Stromal cell of bone marrow (primary cell): ENCODE results near the gene HNRNPC.
"Not testable (repeated sequence)": the region's sequence is repeated elsewhere in the genome, so short reads cannot be mapped to it uniquely, and the experiment has no call there.

Source experiments
- DNase-seq: peaks from one replicate; pipeline ENCODE4 v3.0.0-alpha.2; 2012; ENCODE audit warnings: low read depth

HNRNPC gene

DNA sequence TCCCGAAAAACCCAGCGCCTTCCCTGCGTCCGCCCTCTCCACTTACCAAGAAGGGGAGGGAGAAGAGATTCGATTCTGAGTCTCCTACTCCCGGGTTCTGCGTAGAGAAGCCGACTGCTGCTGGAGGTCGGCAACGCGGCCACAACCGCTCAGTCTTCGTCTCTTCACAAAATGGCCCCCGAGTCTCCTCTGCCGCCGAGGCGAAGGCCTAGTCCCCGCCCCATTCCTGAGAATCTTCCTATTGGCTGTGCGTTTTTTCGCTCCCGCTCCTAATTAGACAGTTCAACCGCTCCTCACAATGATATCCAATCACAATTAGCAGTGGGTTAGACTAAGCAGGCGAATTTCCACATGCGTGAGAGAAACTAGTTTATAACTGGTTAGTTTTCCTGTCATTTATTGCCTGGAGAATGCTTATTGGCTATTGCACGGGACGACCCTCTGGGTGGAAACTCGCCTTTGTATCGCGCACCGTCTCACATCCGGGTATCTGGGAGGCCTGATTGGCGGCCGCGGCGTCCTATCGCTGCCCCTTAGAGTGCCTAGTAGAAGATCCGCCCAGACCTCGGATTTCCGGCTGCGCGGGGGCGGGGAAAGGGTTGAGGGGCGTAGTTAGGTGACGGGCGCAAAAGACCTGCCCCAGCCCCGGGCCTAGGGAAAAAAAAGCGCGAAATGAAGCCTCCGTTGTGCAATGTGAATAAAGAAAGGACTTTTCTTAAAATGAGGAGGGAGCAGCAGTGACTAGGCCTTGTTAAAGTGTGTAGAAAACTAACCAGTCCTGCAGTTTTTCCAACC, at the start of gene HNRNPC:
Gene HNRNPC (minus strand): TSS at position 191 of the 795 bp plus-strand sequence. CDS start 35,249 bp downstream, outside the sequence.
- peak; percentile 100 for DNase-seq

DNA sequence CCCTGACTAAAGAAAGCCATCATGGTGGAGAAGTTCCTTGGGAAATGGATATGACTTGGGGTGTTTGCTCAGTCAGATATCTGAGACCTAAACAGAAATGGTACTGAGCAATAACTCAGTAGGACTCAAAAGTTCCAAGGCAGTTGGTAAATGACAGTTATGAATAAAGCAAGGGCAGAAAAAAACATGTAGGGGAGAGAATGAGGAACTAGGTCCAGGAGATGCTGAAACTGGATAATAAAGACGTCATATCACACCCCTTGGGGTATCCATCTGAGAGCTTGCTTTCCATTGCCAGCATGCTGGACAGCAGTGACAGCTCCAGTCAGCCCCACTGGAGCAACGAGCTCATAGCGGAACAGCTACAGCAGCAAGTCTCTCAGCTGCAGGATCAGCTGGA, 48.2 kb upstream of the HNRNPC start:
- no peak for DNase-seq

DNA sequence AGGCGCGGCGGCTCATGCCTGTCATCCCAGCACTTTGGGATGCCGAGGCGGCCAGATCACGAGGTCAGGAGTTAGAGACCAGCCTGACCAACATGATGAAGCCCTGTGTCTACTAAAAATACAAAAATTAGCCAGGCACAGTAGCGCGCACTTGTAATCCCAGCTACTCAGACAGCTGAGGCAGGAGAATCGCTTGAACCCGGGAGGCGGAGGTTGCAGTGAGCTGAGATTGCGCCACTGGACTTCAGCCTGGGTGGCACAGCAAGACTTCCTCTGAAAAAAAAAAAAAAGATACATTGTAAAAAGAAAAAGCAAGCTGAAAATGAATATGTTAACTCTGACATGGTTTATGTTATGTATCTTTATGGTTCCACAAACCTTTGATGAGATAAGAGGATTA, 44.3 kb upstream of the HNRNPC start:
- no peak for DNase-seq

DNA sequence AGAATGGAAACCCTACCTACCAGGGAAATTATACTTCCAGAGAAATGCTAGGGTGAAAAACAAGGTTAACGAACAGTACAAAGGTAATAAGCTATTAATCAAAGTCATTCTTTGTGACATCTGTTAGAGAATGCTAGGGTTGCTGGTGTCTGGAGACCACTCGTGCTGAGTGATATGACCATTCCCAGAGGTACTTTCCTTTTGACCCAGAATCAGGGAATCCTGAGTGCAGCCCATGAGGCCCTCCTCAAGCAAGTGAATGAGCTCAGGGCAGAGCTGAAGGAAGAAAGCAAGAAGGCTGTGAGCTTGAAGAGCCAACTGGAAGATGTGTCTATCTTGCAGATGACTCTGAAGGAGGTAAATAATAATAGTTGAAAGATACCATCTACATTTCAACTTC, 42.4 kb upstream of the HNRNPC start:
- no peak for DNase-seq

DNA sequence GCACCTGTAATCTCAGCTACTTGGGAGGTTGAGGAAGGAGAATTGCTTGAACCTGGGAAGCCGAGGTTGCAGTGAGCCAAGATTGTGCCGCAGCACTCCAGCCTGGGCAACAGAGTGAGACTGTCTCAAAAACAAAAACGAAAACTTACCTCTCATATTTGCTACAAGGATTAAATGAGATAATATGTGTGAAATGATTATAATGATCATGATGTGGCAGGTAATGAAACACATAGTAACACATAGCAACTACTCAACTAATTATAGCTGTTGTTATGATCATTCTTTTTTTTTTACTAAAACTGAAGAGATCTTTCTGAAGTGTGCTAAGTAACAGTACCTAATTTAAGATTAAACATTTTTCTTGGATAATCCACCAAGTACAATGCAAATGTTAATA, 40.7 kb upstream of the HNRNPC start:
- no peak for DNase-seq

- no peak for DNase-seq
These were observed 40.0 kb upstream of the HNRNPC start for GRCh38 chr14:21309238-21309636.

DNA sequence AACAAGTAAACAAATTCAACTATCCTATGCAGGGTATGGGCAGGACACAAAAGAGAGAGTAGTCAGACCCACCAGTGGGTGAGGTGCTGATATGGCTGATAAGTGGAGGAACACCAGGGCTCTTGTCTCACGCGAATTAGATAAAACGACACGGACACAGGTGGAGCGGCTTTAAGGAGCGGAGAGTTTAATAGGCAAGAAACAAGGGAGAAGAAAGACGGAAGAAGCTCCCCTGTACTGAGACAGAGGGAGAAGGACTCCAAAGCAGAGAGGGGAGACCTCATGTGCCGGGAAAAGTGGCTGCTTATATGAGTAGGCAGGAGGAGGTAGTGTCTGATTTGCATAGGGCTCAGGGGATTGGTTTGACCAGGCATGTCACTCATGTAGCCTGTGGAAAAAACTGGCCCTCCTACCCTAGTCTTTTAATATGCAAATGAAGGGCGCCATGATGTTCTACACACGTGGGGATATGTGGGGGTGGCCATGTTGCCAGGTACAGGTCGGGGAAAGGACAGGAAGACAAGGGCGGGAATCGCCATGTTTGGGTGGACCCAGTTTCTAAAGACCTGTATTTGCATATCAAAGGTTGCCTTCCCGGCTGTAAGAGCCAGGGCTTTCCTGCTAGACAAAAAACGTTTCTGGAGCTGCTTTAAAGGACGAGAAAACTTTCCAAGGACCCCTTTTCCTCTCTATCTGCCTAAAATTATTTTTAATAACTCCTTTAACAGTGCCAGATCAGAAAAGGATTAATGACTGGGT, 39.4 kb upstream of the HNRNPC start:
- DNase-seq = peak; percentile 9

DNA sequence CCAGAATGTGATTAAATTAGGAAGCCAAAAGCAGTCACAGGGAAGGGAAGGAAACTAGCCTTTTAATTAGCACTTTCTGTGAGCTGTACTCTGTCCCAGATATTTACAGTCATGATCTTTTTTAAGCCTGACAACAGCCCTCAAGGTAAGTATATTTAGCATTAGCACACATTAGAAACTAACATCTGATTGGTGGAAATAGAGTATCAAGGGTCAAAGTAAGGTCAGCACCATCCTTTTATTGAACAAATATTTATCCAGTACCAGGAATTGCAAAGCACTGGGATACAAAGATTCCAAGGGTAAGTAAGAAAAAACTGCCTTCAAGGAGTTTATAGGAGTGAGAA, 38.9 kb upstream of the HNRNPC start:
- no peak for DNase-seq

DNA sequence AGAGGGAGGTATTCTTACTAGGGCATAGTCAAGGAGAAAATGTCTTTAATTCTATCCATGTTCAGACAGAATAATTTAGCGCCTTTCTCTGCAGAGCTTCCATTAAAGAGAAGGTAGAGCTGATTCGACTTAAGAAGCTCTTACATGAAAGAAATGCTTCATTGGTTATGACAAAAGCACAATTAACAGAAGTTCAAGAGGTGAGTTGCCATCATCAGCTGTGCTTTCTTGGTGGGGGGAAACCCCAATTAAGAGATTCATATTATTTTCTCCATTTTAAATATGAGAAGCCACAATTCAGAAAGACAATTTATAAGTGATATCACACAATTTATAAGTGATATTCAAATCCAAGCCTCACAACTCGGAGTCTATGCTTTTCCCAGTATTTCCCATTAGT, 38.4 kb upstream of the HNRNPC start:
- no peak for DNase-seq

DNA sequence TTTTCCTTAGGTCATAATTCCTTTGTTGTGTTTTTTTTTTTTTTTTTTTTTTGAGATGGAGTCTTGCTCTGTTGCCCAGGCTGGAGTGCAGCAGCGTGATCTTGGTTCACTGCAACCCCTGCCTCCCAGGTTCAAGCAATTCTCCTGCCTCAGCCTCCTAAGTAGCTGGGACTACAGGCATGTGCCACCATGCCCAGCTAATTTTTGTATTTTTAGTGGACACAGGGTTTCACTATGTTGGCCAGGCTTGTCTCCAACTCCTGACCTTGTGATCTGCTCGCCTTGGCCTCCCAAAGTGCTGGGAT, 33.5 kb upstream of the HNRNPC start:
- not testable (repeated sequence) for DNase-seq

DNA sequence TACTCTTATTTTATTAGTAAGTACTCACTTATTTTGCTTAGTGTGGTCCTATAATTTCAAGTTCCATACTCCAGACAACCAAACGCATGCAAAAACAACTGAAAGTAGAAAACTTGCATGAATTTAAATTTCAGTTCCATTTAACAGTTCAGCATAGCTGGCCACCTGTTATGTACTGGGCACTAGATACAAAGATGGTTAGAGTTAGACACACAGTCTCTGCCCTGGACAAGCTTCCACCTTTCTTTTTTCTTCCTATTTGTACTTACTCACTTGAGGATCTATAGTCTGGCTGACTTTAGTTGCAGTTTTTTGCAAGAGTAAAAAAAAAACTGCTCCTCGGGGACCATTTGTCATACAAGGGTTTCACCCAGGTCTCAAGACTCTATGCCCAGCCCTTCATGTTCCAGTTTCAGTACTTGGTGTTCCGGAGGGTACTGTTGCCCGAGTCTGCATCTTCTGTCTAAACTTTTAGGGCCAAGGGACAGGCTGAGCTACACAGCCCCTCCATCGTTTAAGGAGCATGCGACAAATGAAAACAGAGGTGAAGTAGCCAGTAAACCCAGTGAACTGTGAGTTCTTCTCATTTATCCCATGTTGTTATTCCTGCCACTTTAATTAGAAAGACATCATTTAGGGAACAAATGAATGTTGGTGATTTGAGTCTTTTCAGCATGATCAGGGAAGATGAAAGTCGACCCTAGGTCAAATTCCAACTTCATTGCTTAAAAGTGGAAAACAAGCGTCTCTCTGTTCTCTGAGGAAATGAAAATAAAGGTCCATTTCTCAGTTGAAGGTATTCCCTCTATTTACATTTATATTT, 33.0 kb upstream of the HNRNPC start:
- no peak for DNase-seq

DNA sequence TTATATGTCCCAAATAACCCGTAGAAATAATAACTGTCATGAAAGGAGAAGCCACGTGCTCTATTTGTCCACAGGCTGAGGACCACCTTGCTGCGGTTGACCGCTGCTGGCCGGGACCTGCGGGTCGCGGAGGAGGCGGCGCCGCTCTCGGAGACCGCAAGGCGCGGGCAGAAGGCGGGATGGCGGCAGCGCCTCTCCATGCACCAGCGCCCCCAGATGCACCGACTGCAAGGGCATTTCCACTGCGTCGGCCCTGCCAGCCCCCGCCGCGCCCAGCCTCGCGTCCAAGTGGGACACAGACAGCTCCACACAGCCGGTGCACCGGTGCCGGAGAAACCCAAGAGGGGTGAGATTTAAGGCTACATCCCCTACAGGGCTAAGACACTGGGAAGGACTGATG, 31.6 kb upstream of the HNRNPC start:
- no peak for DNase-seq

GRCh38 chr14:21299562-21300130, 30.4 kb upstream of the HNRNPC start:
- no peak for DNase-seq

DNA sequence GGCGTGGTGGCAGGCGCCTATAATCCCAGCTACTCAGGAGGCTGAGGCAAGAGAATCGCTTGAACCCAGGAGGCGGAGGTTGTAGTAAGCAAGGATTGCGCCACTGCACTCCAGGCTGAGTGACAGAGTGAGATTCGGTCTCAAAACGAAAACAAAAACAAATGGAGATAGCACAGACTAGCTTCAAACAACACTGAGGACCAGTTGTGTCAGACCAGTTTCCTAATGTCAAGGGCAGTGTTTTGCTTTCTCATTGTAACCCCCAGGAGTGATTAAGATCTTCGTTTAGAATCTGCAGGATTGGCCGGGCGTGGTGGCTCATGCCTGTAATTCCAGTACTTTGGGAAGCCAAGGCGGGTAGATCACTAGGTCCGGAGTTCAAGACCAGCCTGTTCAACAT, 29.1 kb upstream of the HNRNPC start:
- DNase-seq = no peak

- DNase-seq = not testable (repeated sequence)
These were observed 24.8 kb upstream of the HNRNPC start for GRCh38 chr14:21294026-21294425.

- DNase-seq = no peak
These were observed 17.9 kb upstream of the HNRNPC start for GRCh38 chr14:21287168-21287567.

DNA sequence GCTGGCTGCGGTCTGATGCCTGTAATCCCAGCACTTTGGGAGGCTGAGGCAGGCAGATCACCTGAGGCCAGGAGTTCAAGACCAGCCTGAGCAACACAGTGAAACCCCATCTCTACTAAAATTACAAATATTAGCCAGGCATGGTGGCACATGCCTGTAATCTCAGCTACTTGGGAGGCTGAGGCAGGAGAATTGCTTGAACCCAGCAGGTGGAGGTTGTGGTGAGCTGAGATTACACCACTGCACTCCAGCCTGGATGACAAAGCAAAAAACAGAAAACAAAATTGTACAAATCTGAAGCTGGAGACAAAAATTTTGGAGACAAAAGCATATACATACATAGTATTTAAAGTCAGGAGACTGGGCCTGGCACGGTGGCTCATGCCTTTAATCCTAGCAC, 17.3 kb upstream of the HNRNPC start:
- DNase-seq = not testable (repeated sequence)

- DNase-seq = not testable (repeated sequence)
These were observed 12.7 kb upstream of the HNRNPC start for GRCh38 chr14:21281917-21282316.

GRCh38 chr14:21279783-21280182, 10.5 kb upstream of the HNRNPC start, which contains the start of gene RPGRIP1:
Gene RPGRIP1, plus strand, starts transcription at chr14:21280083. Its CDS starts 7,894 bp downstream, at chr14:21287977.
- DNase-seq = no peak

DNA sequence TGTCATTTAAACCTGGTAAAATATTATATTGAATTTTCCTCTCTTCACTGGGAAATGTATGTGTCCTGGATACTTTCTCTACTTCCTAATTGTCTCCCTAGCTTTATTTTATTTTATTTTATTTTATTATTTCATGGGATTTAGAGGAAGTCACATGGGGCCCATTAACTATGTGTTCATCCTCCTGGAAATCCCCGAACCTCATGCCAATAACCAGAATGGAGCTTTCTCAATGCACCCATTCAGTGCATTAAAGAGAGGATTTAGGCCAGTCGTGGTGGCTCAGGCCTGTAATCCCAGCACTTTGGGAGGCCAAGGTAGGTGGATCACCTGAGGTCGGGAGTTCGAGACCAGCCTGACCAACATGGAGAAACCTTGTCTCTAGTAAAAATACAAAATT, 9.4 kb upstream of the HNRNPC start:
- no peak for DNase-seq

- no peak for DNase-seq
These were observed 6.1 kb upstream of the HNRNPC start for GRCh38 chr14:21275261-21275858.

DNA sequence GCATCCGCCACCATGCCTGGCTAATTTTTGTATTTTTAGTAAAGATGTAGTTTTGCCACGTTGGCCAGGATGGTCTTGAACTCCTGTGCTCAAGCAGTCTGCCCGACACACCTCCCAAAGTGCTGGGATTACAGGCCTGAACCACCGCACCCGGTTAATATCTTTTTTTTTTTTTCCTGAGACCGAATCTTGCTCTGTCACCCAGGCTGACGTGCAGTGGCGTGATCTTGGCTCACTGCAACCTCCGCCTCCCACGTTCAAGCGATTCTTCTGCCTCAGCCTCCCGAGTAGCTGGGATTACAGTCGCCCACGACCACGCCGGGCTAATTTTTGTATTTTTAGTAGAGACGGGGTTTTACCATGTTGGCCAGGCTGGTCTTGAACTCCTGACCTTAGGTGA, 3.4 kb upstream of the HNRNPC start:
- not testable (repeated sequence) for DNase-seq
